ACC112 (cell line): ENCODE measurements around the gene GOLGA6L7.
"Not testable (repeated sequence)": the region's sequence is repeated elsewhere in the genome, so short reads cannot be mapped to it uniquely, and the experiment has no call there.

Experiments used
- H2AFZ ChIP-seq: fragments of 200-600 bp; sonication (generic); one replicate; pipeline ENCODE4 v1.6.0; 2017; ENCODE audit warnings: antibody characterized with exemption, low read length; ENCODE audit not compliant: unreplicated experiment
- H3K27ac ChIP-seq: fragments of 200-600 bp; sonication (generic); 2 replicates; pipeline ENCODE4 v1.5.1; 2014; ENCODE audit warnings: low read depth, mild to moderate bottlenecking, antibody characterized with exemption, low read length, moderate library complexity
- H3K27me3 ChIP-seq: fragments of 200-600 bp; sonication (generic); 2 replicates; pipeline ENCODE4 v1.6.1; 2014; ENCODE audit warnings: mild to moderate bottlenecking, antibody characterized with exemption, low read length, moderate library complexity, mixed read lengths; ENCODE audit not compliant: insufficient read depth
- H3K36me3 ChIP-seq: fragments of 200-600 bp; sonication (generic); 2 replicates; pipeline ENCODE4 v1.6.1; 2016; ENCODE audit warnings: mild to moderate bottlenecking, antibody characterized with exemption, low read length, moderate library complexity, mixed read lengths; ENCODE audit not compliant: insufficient read depth
- H3K4me1 ChIP-seq: fragments of 200-600 bp; sonication (generic); one replicate; pipeline ENCODE4 v1.6.1; 2016; ENCODE audit warnings: low read length, mixed read lengths; ENCODE audit not compliant: insufficient read depth, unreplicated experiment, control insufficient read depth
- H3K4me3 ChIP-seq: fragments of 200-600 bp; sonication (generic); 2 replicates; pipeline ENCODE4 v1.5.1; 2014; ENCODE audit warnings: mild to moderate bottlenecking, low read depth, low read length
- H3K79me2 ChIP-seq: fragments of 200-600 bp; sonication (generic); one replicate; pipeline ENCODE4 v1.6.0; 2016; ENCODE audit warnings: low read length; ENCODE audit not compliant: control insufficient read depth, unreplicated experiment, insufficient read depth

Gene GOLGA6L7, protein sequence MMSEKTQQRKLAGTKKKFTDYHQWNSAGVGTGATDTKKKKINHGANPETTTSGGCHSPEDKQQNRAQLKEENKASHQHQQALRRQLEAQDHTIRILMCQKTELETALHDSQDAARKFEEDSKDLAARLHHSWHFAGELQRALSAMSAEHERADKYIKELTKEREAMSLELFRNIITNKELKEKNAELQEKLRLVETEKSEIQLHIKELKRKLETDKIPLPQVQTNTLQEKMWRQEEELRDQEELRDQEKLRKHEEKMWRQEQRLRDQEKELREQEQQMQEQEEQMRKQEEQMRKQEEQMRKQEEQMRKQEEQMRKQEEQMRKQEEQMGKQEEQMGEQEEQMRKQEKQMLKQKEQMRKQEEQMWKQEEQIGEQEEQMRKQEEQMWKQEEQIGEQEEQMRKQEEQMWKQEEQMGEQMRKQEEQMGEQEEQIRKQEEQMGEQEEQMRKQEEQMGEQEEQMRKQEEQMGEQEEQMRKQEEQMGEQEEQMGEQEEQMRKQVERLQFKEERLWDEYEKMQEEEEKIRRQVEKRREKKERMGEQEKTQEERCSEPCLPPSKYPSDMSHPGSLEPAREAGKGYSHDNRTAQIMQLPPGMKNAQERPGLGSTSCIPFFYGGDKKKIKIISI

DNA sequence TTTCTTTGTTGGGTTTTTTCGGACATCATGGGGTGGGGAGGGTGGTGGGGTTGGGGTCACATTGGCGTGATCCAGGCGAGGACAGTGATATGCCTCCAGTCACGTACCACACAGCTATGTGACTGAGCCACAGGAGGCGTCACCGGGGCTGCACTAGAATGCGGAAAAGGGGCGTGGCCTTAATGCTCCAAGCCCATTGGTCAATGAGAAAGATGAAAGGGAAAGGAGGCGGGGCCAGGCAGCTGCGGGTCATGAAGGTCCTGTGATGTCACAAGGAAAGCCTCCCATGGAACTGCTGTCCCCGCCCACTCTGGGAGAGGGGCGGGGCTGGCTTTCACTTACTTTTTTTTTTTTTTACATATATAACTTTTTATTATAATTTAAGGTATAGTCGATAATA is at the start of gene GOLGA6L7:
GOLGA6L7 (minus strand) TSS at position 124 of the 400 bp plus-strand sequence; CDS start at position 29, 95 bp downstream.
- not testable (repeated sequence) for H3K36me3 ChIP-seq, H3K27ac ChIP-seq, H3K79me2 ChIP-seq, H3K4me1 ChIP-seq, H2AFZ ChIP-seq, H3K4me3 ChIP-seq, H3K27me3 ChIP-seq

DNA sequence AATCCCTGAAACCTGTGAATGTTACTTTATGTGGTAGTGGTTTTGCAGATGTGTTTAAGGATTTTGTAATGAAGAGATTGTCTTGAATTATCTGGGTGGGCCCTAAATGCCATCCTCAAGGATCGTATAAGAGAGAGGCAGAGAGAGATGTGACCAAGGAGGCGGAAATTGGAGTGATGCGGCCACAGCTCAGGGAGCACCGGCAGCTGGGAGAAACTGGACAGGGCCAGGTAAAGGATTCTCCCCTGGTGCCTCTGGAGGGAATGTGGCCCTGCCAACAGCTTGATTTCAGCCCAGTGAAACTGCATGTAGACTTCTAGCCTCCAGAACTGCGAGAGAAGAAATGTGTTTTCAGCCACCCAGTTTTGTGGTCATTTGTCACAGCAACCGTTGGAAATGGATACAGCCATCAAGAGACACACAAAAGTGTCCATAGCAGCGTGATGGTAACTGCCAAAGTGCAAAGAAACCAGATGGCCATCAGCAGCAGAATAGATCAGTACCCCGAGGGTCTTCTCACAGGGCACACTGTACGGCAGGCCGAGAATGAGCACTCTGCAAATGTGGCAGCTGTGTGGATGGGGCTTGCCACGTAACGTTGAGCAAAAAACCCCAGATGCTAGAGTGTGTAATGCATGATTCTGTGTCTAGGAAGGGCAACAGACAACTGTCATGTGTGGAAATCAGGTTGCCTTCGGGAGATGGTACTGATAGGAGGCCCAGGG is 49.6 kb upstream of the GOLGA6L7 start:
- Histone ChIP-seq H3K4me1 (peaks cover 5% of the 10 kb centered on the region), H3K79me2 (peaks cover 3% of the 10 kb centered on the region), H3K4me3 (no peak overlapping the region), H2AFZ (no peak overlapping the region), H3K27me3 (no peaks in the 10 kb centered on the region), H3K36me3 (no peaks in the 10 kb centered on the region), H3K27ac (no peak overlapping the region)

DNA sequence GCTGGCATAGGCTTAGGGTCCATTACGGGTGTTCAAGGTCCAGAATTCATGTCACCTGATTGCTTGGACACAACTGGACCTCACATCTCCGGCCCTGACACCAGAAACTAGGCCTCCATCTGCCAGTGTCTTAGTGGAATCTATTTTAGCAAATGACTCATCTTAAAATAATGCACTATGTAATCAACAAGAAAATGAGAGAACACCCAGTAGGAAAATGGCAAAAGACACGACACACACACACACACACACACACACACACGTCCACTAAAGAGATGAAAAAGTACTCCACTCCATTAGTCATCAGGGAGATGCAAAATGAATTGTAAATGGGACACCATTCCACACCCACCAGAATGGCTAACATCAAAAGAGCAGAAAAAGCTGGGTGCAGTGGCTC is 48.5 kb upstream of the GOLGA6L7 start:
- H3K79me2 ChIP-seq = peaks cover 3% of the 10 kb centered on the region
- H3K4me3 ChIP-seq = no peak overlapping the region
- peak overlapping the region; percentile 13 for H2AFZ ChIP-seq
- no peaks in the 10 kb centered on the region for H3K36me3 ChIP-seq
- no peaks in the 10 kb centered on the region for H3K27me3 ChIP-seq
- peaks cover 5% of the 10 kb centered on the region for H3K4me1 ChIP-seq
- peak overlapping the region; percentile 52; the same call in 1 of the 2 replicates for H3K27ac ChIP-seq

DNA sequence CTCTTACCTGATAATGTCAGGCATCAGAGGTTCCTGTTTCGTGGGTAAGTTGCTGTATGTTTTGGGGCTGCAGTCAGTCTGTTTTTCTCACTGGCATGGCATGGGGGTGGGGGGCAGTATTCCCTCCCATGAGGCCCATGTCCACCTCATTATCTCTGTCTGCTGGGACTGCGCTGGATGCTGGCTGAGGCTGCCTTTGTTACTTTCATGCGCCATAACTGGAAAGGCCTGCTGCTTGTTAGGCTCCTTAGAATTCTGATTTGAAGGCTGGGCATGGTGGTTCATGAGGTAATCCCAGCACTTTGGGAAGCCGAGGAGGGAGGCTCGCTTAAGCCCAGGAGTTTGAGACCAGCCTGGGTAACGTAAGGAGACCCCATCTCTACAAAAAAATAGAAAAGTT is 47.1 kb upstream of the GOLGA6L7 start:
- Histone ChIP-seq H3K79me2 (no peaks in the 10 kb centered on the region), H3K4me1 (peaks cover 10% of the 10 kb centered on the region), H3K27ac (no peak overlapping the region), H3K27me3 (no peaks in the 10 kb centered on the region), H3K36me3 (no peaks in the 10 kb centered on the region), H3K4me3 (no peak overlapping the region), H2AFZ (no peak overlapping the region)

DNA sequence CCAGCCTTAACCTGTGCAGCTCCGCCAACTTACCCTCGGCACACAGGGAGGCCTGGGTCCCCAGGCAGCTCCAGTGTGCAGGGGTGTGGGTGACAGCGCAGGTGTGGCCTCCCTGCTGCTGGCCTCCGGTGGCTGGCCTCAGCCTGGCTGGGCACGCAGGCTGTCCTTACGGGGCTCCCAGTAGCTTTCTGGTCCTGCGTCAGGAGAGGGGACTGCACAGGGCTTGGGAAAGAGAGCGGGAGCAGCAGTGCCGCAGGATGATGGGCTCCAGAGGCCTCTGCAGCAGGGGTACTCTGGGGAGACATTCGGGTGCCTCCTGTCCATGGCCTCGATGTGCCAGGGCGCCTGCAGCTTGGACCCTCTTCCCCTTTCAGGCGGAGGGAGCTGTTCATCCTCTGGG is 46.7 kb upstream of the GOLGA6L7 start:
- H3K36me3 ChIP-seq = no peaks in the 10 kb centered on the region
- H3K79me2 ChIP-seq = no peaks in the 10 kb centered on the region
- peaks cover 10% of the 10 kb centered on the region for H3K4me1 ChIP-seq
- no peak overlapping the region for H2AFZ ChIP-seq
- no peaks in the 10 kb centered on the region for H3K27me3 ChIP-seq
- no peak overlapping the region for H3K27ac ChIP-seq
- H3K4me3 ChIP-seq = no peak overlapping the region

DNA sequence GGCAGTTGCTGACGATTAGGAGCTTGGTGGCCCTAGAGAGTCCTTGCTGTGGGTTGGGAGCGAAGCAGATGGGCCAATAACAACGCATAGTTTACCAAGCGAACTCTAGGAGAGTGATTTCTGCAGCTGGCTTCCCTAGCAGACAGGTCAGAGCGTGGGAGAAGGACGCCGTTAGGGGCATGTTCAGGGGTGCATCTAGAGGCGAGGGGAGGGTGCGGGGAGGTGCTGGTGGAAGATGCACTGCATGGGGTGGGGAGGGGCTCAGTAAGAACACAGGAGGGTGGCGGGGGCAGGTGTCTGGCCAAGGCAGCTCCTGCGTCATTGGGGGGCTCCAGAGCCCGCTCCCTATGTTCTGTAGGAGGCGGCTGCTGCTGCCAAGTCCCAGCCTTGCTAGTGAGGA is 46.2 kb upstream of the GOLGA6L7 start:
- Histone ChIP-seq H3K27me3 (no peaks in the 10 kb centered on the region), H2AFZ (no peak overlapping the region), H3K27ac (no peak overlapping the region), H3K4me1 (peaks cover 10% of the 10 kb centered on the region), H3K36me3 (no peaks in the 10 kb centered on the region), H3K4me3 (no peak overlapping the region), H3K79me2 (no peaks in the 10 kb centered on the region)

DNA sequence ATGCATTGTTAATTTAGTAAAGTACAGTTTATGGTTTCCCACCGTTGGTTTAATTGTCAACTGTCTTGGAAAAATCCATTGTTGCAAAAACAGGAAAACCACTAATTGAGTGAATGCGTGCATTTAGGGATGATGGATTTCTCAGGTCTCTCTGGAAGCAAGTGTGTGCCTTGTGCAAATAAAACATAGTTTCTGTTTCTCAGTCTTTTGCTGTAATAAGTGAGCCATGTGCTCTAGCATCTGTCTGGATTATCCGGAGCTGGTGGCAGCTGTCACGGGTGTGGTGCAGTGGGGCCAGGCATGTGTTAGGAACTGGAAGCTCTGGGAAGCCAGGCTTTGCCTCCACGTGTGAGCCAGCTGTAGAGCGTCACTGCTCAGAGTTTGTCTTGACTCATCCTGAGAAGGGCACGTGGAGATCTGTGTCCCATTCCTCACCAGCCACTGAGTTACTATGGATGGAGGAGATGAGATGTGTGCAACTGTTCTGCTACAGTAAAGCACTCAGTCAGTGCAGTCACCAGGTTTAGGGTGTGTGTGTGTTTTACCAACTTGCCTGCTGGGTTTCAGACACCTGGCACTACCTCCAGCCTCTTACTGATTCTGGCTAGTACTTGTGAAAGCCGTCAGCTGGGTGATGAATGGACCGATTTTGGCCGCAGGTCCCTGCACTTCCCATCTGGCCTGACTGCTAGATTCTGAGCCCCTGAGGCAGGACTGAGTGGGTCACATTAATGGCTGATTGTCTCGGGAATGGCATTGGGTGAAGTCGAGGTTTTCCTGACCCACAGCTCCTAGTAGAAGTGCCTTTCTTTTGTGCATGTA is 44.6 kb upstream of the GOLGA6L7 start:
- no peak overlapping the region for H3K27ac ChIP-seq
- no peaks in the 10 kb centered on the region for H3K27me3 ChIP-seq
- no peak overlapping the region for H3K4me3 ChIP-seq
- H2AFZ ChIP-seq = no peak overlapping the region
- H3K4me1 ChIP-seq = peaks cover 10% of the 10 kb centered on the region
- H3K79me2 ChIP-seq = no peaks in the 10 kb centered on the region
- H3K36me3 ChIP-seq = no peaks in the 10 kb centered on the region

DNA sequence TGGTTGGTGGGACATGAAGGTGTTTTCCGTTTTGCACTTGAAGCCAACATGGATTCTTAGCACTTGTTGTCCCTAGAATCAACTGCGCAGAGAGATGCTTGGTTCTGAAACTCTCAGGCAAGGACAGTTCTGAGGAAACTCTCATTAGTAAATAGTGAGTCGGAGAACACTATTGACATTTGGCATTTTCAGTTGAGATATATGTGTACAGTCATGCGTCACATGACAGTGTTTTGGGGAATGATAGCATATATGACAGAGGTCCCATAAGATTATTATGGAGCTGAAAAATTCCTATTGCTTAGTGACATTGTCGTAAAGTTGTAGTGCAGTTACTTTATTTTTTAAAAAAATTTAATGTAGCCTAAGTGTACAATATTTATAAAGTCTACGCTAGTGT is 43.1 kb upstream of the GOLGA6L7 start:
- Histone ChIP-seq H2AFZ (no peak overlapping the region), H3K36me3 (no peaks in the 10 kb centered on the region), H3K27ac (no peak overlapping the region), H3K79me2 (peaks cover 3% of the 10 kb centered on the region), H3K27me3 (no peaks in the 10 kb centered on the region), H3K4me3 (no peak overlapping the region), H3K4me1 (peaks cover 12% of the 10 kb centered on the region)

DNA sequence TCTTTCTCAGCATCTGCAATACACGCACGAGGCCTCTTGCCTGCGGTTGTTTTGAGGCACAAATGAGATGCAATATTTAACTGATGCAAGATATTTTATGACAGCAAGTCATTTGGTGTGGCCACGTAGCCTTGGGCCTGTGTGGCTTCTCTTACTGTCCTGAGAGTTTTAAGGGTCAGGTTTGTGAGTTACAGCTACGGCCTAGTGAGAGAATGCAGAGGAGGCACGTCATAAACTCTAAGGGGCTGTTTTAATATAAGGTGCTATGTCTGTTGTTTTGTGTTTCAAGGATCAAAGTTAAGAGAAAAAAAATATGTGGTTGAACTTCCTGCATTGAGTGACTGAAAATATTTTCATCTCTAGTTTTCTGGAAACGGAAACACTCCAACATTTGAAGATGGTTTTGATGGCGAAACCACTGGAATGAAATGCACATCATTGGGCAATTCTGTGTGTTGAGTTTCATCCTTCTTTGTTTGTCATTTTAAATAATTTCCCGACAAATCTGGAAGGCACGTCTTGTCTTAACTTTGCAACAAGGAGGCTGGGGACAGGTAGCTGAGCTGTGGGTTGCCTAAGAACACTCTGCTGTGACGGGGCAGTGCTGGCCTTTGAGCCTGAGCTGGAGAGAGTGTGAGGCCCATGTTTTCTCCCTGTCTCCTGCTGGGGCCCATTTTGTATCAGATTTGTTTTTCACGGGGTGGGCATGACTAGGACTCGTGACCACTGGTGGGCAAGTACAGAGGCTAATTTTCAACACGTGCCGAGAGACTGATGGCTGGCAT is 42.5 kb upstream of the GOLGA6L7 start:
- Histone ChIP-seq H3K27me3 (no peaks in the 10 kb centered on the region), H3K4me1 (peaks cover 11% of the 10 kb centered on the region), H3K4me3 (no peak overlapping the region), H3K27ac (no peak overlapping the region), H3K36me3 (no peaks in the 10 kb centered on the region), H3K79me2 (peaks cover 4% of the 10 kb centered on the region), H2AFZ (no peak overlapping the region)

DNA sequence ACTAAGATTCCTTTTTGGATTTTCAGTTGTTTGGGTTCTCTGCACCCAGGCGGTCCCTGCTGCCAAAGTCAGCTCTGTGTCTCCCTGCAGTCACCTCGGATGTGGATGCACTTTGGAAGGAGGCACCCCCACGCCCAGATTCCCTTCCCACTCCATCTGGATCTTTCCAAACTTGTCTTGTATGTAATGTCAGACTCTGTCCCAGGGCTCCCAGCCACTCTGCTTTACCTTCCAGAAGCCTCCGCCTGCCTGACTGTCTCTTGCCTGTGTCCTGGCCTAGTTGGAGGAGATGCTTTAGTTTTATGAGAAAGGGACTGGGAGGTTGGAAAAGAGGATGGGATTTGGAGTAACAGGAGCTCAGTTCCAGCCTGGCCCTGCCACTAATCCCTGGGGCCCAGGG is 41.8 kb upstream of the GOLGA6L7 start:
- not testable (repeated sequence) for H3K36me3 ChIP-seq, H3K4me3 ChIP-seq, H3K27me3 ChIP-seq, H3K27ac ChIP-seq, H2AFZ ChIP-seq, H3K79me2 ChIP-seq
- H3K4me1 ChIP-seq = peaks cover 11% of the 10 kb centered on the region
